ENCODE data around the gene TENT5A.

The TENT5A gene

GRCh38 chr6:81752084-81752920, at the start of gene TENT5A:
Gene TENT5A, minus strand, starts transcription at chr6:81752681. Its CDS starts 540 bp downstream, at chr6:81752141.
- DNase-seq (ENCODE audit: extremely low read depth, low read depth) = peak; percentile 86
- TF ChIP-seq CTCF (IDR thresholded peaks at IDR 0.05; ENCODE audit: low read depth, low read length) = peak; percentile 10; the same call in 1 of the 2 replicates

- no peak for DNase-seq (ENCODE audit: extremely low read depth, low read depth)
- no peak for TF ChIP-seq CTCF (IDR thresholded peaks at IDR 0.05; ENCODE audit: low read depth, low read length)
Measured at GRCh38 chr6:81801489-81801888, 49.0 kb upstream of the TENT5A start.

GRCh38 chr6:81800666-81801065, 48.2 kb upstream of the TENT5A start:
- TF ChIP-seq CTCF (IDR thresholded peaks at IDR 0.05; ENCODE audit: low read depth, low read length) = no peak
- DNase-seq (ENCODE audit: extremely low read depth, low read depth) = no peak

- no peak for DNase-seq (ENCODE audit: extremely low read depth, low read depth)
- no peak for TF ChIP-seq CTCF (IDR thresholded peaks at IDR 0.05; ENCODE audit: low read depth, low read length)
Measured at GRCh38 chr6:81799323-81799722, 46.8 kb upstream of the TENT5A start.

GRCh38 chr6:81797591-81797990, 45.1 kb upstream of the TENT5A start:
- DNase-seq (ENCODE audit: extremely low read depth, low read depth) = no peak
- TF ChIP-seq CTCF (IDR thresholded peaks at IDR 0.05; ENCODE audit: low read depth, low read length) = no peak

GRCh38 chr6:81795890-81796289, 43.4 kb upstream of the TENT5A start:
- DNase-seq (ENCODE audit: extremely low read depth, low read depth) = no peak
- no peak for TF ChIP-seq CTCF (IDR thresholded peaks at IDR 0.05; ENCODE audit: low read depth, low read length)

- TF ChIP-seq CTCF (IDR thresholded peaks at IDR 0.05; ENCODE audit: low read depth, low read length) = no peak
- no peak for DNase-seq (ENCODE audit: extremely low read depth, low read depth)
Measured at GRCh38 chr6:81793821-81794475, 41.5 kb upstream of the TENT5A start.
